Measurements from ENCODE around the gene RBM4B.

DNA sequence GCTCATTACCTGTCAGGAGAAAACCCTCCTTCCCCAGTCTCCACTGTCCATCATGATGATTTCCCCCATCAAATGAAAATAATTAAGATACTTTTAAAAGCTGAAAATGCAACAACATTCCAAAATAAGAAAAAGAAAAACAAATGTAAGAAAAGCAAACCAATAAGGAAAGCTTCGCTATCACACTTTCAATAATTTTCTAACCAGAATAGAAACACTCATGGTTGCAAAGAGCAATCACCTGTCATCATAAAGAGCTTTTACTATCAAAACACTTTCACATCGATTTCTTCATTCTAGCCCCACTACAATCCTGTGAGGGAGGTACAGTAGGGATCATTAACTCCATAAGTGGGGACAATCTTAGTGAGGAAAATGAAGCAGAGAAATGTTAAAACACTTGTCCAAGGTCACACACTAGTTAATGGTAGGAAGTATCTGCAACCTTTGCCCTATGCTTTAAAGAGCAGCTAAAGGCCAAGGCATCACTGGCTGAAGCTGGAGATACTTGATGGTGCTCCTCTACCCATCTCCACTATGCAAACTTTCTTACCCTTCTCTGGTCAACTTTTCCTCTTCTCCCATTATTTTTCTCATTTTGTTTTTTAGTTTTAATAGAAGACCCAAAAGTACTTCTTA is 2.6 kb downstream of the RBM4B start:
- TF ChIP-seq, protein P1, sequence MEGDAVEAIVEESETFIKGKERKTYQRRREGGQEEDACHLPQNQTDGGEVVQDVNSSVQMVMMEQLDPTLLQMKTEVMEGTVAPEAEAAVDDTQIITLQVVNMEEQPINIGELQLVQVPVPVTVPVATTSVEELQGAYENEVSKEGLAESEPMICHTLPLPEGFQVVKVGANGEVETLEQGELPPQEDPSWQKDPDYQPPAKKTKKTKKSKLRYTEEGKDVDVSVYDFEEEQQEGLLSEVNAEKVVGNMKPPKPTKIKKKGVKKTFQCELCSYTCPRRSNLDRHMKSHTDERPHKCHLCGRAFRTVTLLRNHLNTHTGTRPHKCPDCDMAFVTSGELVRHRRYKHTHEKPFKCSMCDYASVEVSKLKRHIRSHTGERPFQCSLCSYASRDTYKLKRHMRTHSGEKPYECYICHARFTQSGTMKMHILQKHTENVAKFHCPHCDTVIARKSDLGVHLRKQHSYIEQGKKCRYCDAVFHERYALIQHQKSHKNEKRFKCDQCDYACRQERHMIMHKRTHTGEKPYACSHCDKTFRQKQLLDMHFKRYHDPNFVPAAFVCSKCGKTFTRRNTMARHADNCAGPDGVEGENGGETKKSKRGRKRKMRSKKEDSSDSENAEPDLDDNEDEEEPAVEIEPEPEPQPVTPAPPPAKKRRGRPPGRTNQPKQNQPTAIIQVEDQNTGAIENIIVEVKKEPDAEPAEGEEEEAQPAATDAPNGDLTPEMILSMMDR (IDR thresholded peaks at IDR 0.05; ENCODE audit: low read length), result no peak
- no peak for TF ChIP-seq EZH2 (IDR thresholded peaks at IDR 0.05; ENCODE audit: borderline replicate concordance, low read length)

All from OCI-LY1 (cell line).